ENCODE data around the gene PACRG.

Gene PACRG

DNA sequence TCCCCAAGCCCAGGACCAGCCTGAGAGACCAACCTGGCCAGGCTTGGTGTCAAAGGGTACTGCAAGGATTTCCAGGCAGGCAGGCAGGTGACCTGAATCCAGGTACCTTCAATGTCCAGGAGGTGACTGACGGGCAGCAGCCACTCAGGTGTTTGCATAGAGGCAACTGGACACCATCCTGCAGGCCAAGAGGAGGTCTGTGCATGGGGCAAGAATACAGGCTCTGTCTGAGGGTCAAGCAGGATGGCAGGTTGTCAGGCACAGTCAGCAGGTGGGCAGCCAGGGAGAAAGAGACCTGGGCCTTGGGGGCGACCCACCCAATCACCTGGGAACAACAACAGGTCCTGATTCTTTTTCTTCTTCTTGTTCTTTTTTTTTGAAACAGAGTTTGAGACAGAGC is 527.5 kb downstream of the PACRG start:
- Histone ChIP-seq H3K4me1 (ENCODE audit: low read depth, poor library complexity, severe bottlenecking) (no peaks in the 10 kb centered on the region), H3K4me3 (IDR thresholded peaks at IDR 0.05; ENCODE audit: insufficient read depth, low read depth, low read length) (no peak overlapping the region), H3K4me2 (no peak overlapping the region), H3K9ac (no peak overlapping the region), H3K36me3 (ENCODE audit: insufficient read depth) (no peaks in the 10 kb centered on the region), H3K79me2 (ENCODE audit: insufficient read depth, low read depth) (no peaks in the 10 kb centered on the region), H4K20me1 (ENCODE audit: insufficient read depth) (no peaks in the 10 kb centered on the region), H2AFZ (ENCODE audit: low read depth) (no peak overlapping the region), H3K27me3 (ENCODE audit: insufficient read depth, low read depth) (no peaks in the 10 kb centered on the region), H3K27ac (no peak overlapping the region)
- TF ChIP-seq, protein P1, sequence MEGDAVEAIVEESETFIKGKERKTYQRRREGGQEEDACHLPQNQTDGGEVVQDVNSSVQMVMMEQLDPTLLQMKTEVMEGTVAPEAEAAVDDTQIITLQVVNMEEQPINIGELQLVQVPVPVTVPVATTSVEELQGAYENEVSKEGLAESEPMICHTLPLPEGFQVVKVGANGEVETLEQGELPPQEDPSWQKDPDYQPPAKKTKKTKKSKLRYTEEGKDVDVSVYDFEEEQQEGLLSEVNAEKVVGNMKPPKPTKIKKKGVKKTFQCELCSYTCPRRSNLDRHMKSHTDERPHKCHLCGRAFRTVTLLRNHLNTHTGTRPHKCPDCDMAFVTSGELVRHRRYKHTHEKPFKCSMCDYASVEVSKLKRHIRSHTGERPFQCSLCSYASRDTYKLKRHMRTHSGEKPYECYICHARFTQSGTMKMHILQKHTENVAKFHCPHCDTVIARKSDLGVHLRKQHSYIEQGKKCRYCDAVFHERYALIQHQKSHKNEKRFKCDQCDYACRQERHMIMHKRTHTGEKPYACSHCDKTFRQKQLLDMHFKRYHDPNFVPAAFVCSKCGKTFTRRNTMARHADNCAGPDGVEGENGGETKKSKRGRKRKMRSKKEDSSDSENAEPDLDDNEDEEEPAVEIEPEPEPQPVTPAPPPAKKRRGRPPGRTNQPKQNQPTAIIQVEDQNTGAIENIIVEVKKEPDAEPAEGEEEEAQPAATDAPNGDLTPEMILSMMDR (conservative IDR thresholded peaks at IDR 0.05; ENCODE audit: low read depth, low read length) = no peak

DNA sequence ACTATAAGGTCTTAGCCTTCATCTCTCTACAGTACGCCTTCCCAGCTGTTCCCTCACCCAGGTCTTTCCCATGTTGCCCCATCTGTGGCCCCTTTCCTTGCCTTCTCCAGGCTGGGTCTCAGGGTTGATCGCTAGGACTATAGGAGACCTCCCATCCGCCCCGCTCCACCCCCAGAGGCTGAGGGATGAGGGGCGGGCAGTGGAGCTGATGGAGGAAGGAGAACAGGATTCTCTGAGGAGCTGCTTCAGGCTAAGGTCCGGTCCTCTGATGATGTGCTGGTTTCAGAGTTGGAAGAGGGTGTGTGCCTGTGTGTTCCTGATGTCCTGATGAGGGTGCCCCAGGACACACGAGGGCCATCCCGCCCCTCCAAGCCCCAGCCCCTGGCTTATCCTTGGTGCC is 531.9 kb downstream of the PACRG start:
- TF ChIP-seq, protein P1 (conservative IDR thresholded peaks at IDR 0.05; ENCODE audit: low read depth, low read length) = no peak
- Histone ChIP-seq H2AFZ (ENCODE audit: low read depth) (no peak overlapping the region), H3K4me3 (IDR thresholded peaks at IDR 0.05; ENCODE audit: insufficient read depth, low read depth, low read length) (no peak overlapping the region), H3K79me2 (ENCODE audit: insufficient read depth, low read depth) (no peaks in the 10 kb centered on the region), H4K20me1 (ENCODE audit: insufficient read depth) (no peaks in the 10 kb centered on the region), H3K36me3 (ENCODE audit: insufficient read depth) (no peaks in the 10 kb centered on the region), H3K4me1 (ENCODE audit: low read depth, poor library complexity, severe bottlenecking) (no peaks in the 10 kb centered on the region), H3K27ac (no peak overlapping the region), H3K9ac (no peak overlapping the region), H3K27me3 (ENCODE audit: insufficient read depth, low read depth) (no peaks in the 10 kb centered on the region), H3K4me2 (no peak overlapping the region)

DNA sequence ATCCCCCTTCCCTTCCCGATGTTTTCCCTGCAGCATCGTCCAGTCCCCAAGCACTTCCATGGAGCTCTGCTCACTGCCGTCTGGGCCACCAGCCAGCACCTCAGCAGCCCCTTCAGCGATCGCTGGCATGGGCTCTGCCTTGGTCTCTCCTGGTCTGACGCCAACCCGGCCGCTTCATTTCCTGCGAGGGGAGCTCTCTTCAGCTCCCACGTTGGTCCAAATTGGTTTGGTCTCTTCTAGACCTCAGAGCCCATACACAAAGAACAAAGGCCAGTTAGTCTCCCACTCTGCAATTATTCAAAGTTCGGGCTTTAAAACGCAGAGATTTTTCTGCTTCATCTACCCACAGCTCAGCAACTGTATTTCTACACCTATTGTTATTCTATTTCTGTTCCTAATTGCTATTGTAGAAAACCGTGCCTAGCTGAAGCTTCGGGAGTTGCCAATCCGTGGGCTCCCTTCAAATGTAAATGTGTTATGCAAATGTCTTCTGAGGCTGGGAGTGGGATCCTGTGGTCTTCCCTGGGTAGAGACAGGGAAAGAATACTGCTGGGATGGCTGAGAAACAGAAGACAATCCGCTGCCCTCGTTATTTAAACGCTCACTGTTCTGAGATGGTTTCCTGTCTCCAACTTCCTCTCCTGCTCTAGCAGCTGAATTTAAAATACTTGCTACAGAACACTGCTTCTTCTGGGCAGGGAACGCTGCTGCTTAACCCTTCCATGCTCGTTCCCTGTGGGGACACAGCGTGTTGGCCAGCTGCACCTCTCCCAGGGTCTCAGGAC is 532.5 kb downstream of the PACRG start:
- Histone ChIP-seq H3K27me3 (ENCODE audit: insufficient read depth, low read depth) (no peaks in the 10 kb centered on the region), H2AFZ (ENCODE audit: low read depth) (no peak overlapping the region), H3K4me1 (ENCODE audit: low read depth, poor library complexity, severe bottlenecking) (no peaks in the 10 kb centered on the region), H3K36me3 (ENCODE audit: insufficient read depth) (no peaks in the 10 kb centered on the region), H4K20me1 (ENCODE audit: insufficient read depth) (no peaks in the 10 kb centered on the region), H3K9ac (no peak overlapping the region), H3K27ac (no peak overlapping the region), H3K79me2 (ENCODE audit: insufficient read depth, low read depth) (no peaks in the 10 kb centered on the region), H3K4me2 (no peak overlapping the region), H3K4me3 (IDR thresholded peaks at IDR 0.05; ENCODE audit: insufficient read depth, low read depth, low read length) (no peak overlapping the region)
- TF ChIP-seq, protein P1 (conservative IDR thresholded peaks at IDR 0.05; ENCODE audit: low read depth, low read length) = no peak

- Histone ChIP-seq H3K4me1 (ENCODE audit: low read depth, poor library complexity, severe bottlenecking) (no peaks in the 10 kb centered on the region), H4K20me1 (ENCODE audit: insufficient read depth) (no peaks in the 10 kb centered on the region), H3K4me3 (IDR thresholded peaks at IDR 0.05; ENCODE audit: insufficient read depth, low read depth, low read length) (no peak overlapping the region), H3K4me2 (no peak overlapping the region), H3K9ac (no peak overlapping the region), H2AFZ (ENCODE audit: low read depth) (no peak overlapping the region), H3K27ac (no peak overlapping the region), H3K36me3 (ENCODE audit: insufficient read depth) (no peaks in the 10 kb centered on the region), H3K27me3 (ENCODE audit: insufficient read depth, low read depth) (no peaks in the 10 kb centered on the region), H3K79me2 (ENCODE audit: insufficient read depth, low read depth) (no peaks in the 10 kb centered on the region)
- TF ChIP-seq, protein P1 (conservative IDR thresholded peaks at IDR 0.05; ENCODE audit: low read depth, low read length) = no peak
These were observed 533.1 kb downstream of the PACRG start for GRCh38 chr6:163260911-163261310.
